ENCODE results near the gene SLC12A7.
"Not testable (repeated sequence)": the region's sequence is repeated elsewhere in the genome, so short reads cannot be mapped to it uniquely, and the experiment has no call there.

The SLC12A7 gene

GRCh38 chr5:1140818-1141189, 28.9 kb upstream of the SLC12A7 start:
- no peak for DNase-seq (ENCODE audit: low read depth)

GRCh38 chr5:1140171-1140817, 28.4 kb upstream of the SLC12A7 start:
- DNase-seq (ENCODE audit: low read depth): peak; percentile 79

GRCh38 chr5:1139331-1140170, 27.7 kb upstream of the SLC12A7 start:
- no peak for DNase-seq (ENCODE audit: low read depth)

GRCh38 chr5:1138445-1139245, 26.8 kb upstream of the SLC12A7 start:
- no peak for DNase-seq (ENCODE audit: low read depth)

GRCh38 chr5:1137567-1138444, 25.9 kb upstream of the SLC12A7 start:
- no peak for DNase-seq (ENCODE audit: low read depth)

- no peak for DNase-seq (ENCODE audit: low read depth)
These were observed 25.0 kb upstream of the SLC12A7 start for GRCh38 chr5:1136814-1137213.

- no peak for DNase-seq (ENCODE audit: low read depth)
These were observed 24.0 kb upstream of the SLC12A7 start for GRCh38 chr5:1135696-1136525.

- no peak for DNase-seq (ENCODE audit: low read depth)
These were observed 22.6 kb upstream of the SLC12A7 start for GRCh38 chr5:1134478-1134877.

GRCh38 chr5:1133510-1134201, 21.8 kb upstream of the SLC12A7 start:
- DNase-seq (ENCODE audit: low read depth): no peak

- no peak for DNase-seq (ENCODE audit: low read depth)
These were observed 21.2 kb upstream of the SLC12A7 start for GRCh38 chr5:1133108-1133507.

- no peak for DNase-seq (ENCODE audit: low read depth)
These were observed 20.7 kb upstream of the SLC12A7 start for GRCh38 chr5:1132570-1132969.

- DNase-seq (ENCODE audit: low read depth): no peak
These were observed 19.9 kb upstream of the SLC12A7 start for GRCh38 chr5:1131726-1132125.

- no peak for DNase-seq (ENCODE audit: low read depth)
These were observed 19.3 kb upstream of the SLC12A7 start for GRCh38 chr5:1131191-1131621.

- no peak for DNase-seq (ENCODE audit: low read depth)
These were observed 18.5 kb upstream of the SLC12A7 start for GRCh38 chr5:1130218-1130946.

GRCh38 chr5:1129711-1130055, 17.8 kb upstream of the SLC12A7 start:
- no peak for DNase-seq (ENCODE audit: low read depth)

GRCh38 chr5:1128977-1129710, 17.3 kb upstream of the SLC12A7 start:
- DNase-seq (ENCODE audit: low read depth): no peak

GRCh38 chr5:1127959-1128785, 16.3 kb upstream of the SLC12A7 start:
- no peak for DNase-seq (ENCODE audit: low read depth)

GRCh38 chr5:1125695-1126094, 13.8 kb upstream of the SLC12A7 start:
- DNase-seq (ENCODE audit: low read depth): not testable (repeated sequence)

All from activated T-cell treated with anti-CD3 and anti-CD28 coated beads for 1 hour (primary cell).